ENCODE measurements around the gene SDC4. TPM values are rescaled to one million over a fixed set of nuclear protein-coding genes. Genes with fewer than 3 reads are reported as not detected.
A peak's percentile ranks its signal among the peaks of the same experiment; 100 is the strongest.

Gene SDC4
- total RNA-seq, 1 donor from 2014 or later: 239 TPM

- no peak overlapping the region for H3K4me3 ChIP-seq (ENCODE audit: low read depth, low read length)
- no peak for TF ChIP-seq CTCF (conservative IDR thresholded peaks at IDR 0.05; ENCODE audit: low read depth, low read length)
- DNase-seq (ENCODE audit: low read depth): no peak
These were observed 8.4 kb downstream of the SDC4 start for GRCh38 chr20:45339799-45340198.

GRCh38 chr20:45339084-45339483, 9.1 kb downstream of the SDC4 start:
- TF ChIP-seq CTCF (conservative IDR thresholded peaks at IDR 0.05; ENCODE audit: low read depth, low read length): no peak
- H3K4me3 ChIP-seq (ENCODE audit: low read depth, low read length): no peak overlapping the region
- DNase-seq (ENCODE audit: low read depth): no peak

- no peak for TF ChIP-seq CTCF (conservative IDR thresholded peaks at IDR 0.05; ENCODE audit: low read depth, low read length)
- DNase-seq (ENCODE audit: low read depth): no peak
- H3K4me3 ChIP-seq (ENCODE audit: low read depth, low read length): peak overlapping the region; percentile 4
These were observed 9.8 kb downstream of the SDC4 start for GRCh38 chr20:45338121-45339030.

GRCh38 chr20:45337367-45338120, 10.7 kb downstream of the SDC4 start:
- TF ChIP-seq CTCF (conservative IDR thresholded peaks at IDR 0.05; ENCODE audit: low read depth, low read length): peak; percentile 3
- H3K4me3 ChIP-seq (ENCODE audit: low read depth, low read length): peak overlapping the region; percentile 32
- DNase-seq (ENCODE audit: low read depth): no peak

- TF ChIP-seq CTCF (conservative IDR thresholded peaks at IDR 0.05; ENCODE audit: low read depth, low read length): no peak
- H3K4me3 ChIP-seq (ENCODE audit: low read depth, low read length): peak overlapping the region; percentile 32
- no peak for DNase-seq (ENCODE audit: low read depth)
These were observed 11.5 kb downstream of the SDC4 start for GRCh38 chr20:45336530-45337366.

GRCh38 chr20:45330476-45330875, 17.7 kb downstream of the SDC4 start:
- DNase-seq (ENCODE audit: low read depth): no peak
- no peak for TF ChIP-seq CTCF (conservative IDR thresholded peaks at IDR 0.05; ENCODE audit: low read depth, low read length)
- H3K4me3 ChIP-seq (ENCODE audit: low read depth, low read length): no peak overlapping the region
